Right ventricle myocardium superior (tissue), 1 donor: ENCODE results near the gene DCDC2. TPM values are rescaled to one million over a fixed set of nuclear protein-coding genes. Genes with fewer than 3 reads are reported as not detected.
A peak's percentile ranks its signal among the peaks of the same experiment; 100 is the strongest.
"Not testable (repeated sequence)": the region's sequence is repeated elsewhere in the genome, so short reads cannot be mapped to it uniquely, and the experiment has no call there.

ENCODE experiments used
- ATAC-seq: fragments of 200-7000 bp; cut with Tn5 transposase; one replicate; pipeline ENCODE4 v1.9.1; 2020; ENCODE audit warnings: mild to moderate bottlenecking; ENCODE audit not compliant: poor library complexity
- DNase-seq: peaks from one replicate; pipeline ENCODE4 v3.0.0-alpha.2; 2020
- intact Hi-C: fragments of 100-400 bp; cut with DNase I; formaldehyde crosslinking; loops from one replicate; pipeline ENCODE4 v1.11.2; 2022
- total RNA-seq: library from RNA; stranded (reverse); fragmentation: NEBNext Ultra II Directional; extraction: Animal tissue kit (Norgen Biotek cat#: 25700); gene quantifications from one replicate; pipeline ENCODE4 v1.2.1, GENCODE V29; 2021
- donor health status: DM: no; HTN: yes; CAD: no; lungs with severe emphysema.

DCDC2 gene
- total RNA-seq, 1 donor from 2014 or later = not detected

GRCh38 chr6:24382891-24383494 is 25.1 kb upstream of the DCDC2 start:
- DNase-seq, ATAC-seq, intact Hi-C loops: not testable (repeated sequence)

DNA sequence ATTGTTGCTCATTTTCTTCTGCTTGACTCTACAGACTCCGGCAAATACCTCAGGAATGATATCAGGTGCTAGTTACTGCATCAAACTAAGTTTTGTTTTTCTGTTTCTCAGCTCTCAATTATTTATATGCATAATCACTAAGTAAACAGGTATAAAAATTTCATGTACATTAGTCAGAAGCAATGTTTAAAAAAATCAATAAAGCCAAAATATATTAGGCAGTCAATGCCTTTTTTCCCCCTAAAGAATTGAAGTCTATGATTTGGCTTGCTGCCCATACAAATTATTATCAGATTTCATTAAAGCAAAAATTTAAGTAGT is 24.3 kb upstream of the DCDC2 start:
- no peak for ATAC-seq
- no peak for DNase-seq
- intact Hi-C loops = no loop called here

DNA sequence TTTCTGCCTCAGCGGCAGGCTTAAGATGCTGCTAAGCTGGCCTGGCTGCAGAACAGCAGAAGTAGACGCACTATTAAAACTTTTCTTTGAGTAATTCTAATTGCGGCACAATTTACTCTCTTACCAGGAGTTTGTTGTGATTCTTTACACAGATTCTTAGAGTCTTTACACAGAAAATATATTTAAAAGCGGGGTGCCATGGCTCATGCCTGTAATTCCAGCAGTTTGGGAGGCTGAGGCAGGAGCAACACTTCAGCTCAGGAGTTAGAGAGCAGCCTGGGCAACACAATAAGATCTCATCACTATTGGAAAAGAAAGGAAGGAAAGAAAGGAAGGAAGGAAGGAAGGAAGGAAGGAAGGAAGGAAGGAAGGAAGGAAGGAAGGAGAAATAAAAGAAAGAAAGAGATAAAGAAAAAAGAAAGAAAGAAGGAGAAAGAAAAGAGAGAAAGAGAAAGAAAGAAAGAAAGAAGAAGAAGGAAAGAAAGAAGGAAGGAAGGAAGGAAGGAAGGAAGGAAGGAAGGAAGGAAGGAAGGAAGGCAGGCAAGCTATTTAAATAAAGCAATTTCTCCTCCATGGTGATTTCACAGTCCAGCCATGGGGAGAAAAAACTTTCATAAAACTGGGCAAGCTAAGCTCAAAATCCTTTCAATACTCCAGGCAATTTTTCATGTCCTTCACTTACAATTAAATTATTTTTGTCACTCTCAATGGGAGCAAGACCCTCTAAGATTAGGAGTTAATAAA is 23.8 kb upstream of the DCDC2 start:
- intact Hi-C loops = no loop called here
- ATAC-seq (no peak), DNase-seq (no peak)

GRCh38 chr6:24378473-24379097 is 20.7 kb upstream of the DCDC2 start:
- no peak for DNase-seq
- intact Hi-C loops = no loop called here
- ATAC-seq = no peak

DNA sequence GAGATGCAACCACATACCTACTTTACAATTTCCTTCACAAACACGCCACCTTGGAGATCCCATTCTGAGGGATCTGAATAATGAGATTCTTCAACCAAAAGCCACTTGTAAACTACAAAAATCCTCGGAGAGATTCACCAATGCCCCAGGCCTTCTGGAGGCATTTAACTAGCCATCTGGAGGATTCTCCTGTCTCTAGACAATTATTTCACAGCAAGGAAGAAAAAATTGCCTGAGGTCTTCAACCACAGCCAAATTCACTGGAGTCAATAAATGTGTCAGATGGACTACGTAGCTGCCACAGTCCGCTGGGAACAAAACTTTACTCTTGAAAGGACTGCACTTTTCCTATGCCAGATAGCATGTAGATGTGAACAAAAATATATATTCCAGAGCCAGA is 19.0 kb upstream of the DCDC2 start:
- intact Hi-C loops = no loop called here
- ATAC-seq (no peak), DNase-seq (no peak)

DNA sequence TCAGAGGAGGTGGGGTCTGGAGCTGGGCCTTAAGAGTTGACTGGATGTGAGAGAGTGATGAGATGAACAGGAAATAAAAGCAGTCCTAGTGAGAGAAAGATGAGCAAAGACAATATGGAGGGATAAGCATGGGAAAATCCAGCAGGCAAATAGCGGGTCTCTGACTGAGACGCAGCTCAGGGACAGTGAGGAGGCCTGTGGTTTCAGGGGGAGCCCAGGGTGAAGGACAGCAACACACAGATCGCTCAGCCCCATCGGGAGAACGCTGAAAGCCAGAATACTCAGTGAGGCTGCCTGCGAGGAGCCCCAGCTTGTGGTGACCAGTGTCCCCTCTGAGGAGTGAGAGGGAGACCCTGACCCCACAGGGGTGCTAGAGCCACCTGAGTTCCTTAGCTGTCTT is 16.8 kb upstream of the DCDC2 start:
- ATAC-seq = no peak
- intact Hi-C loops = no loop called here
- DNase-seq = no peak

GRCh38 chr6:24365103-24365633 is 7.3 kb upstream of the DCDC2 start:
- DNase-seq, intact Hi-C loops, ATAC-seq: not testable (repeated sequence)

DNA sequence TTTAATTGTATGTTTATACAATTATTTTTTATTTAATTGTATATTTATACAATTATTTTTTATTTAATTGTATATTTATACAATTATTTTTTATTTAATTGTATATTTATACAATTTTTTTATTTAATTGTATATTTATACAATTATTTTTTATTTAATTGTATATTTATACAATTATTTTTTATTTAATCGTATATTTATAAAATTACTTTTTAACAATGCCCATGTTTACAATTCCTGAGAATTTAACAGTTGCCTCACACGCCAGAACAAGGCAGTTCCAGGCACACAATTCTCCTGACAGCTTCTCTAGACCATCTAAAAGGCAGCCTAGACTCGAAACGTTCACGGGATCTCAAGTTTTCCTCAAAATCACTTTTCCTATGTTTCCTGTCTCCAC is 4.5 kb upstream of the DCDC2 start:
- DNase-seq, intact Hi-C loops, ATAC-seq: not testable (repeated sequence)

- DNase-seq (peak; percentile 72), ATAC-seq (peak; percentile 89)
- intact Hi-C loops = no loop called here
Measured at GRCh38 chr6:24359640-24360454, 2.0 kb upstream of the DCDC2 start.

DNA sequence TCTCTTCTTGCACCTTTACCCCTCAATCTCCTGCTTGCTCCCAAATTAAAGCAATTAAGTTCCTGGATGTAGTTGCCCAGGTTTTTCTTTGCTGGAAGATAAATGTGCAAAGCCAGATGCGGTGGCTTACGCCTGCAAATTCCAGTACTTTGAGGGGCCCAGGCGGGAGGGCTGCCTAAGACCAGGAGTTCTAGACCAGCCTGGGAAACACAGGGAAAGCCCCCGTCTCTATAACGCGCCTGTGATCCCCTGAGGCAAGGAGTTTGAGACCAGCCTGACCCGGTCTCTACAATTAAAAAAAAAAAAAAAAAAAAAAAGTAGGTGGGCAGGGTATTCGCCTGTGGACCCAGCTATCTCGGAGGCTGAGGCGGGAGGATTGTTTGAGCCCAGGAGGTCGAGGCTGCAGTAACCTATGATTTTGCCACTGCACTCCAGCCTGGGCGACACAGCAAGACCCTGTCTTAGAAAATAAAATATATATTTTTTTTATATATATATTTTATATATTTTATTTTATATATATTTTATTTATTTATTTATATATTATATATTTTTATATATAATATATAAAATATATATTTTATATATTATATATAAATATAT is 461 bp upstream of the DCDC2 start:
- no peak for DNase-seq
- ATAC-seq = no peak
- intact Hi-C loops = no loop called here

GRCh38 chr6:24356310-24356973 is 1.4 kb downstream of the DCDC2 start:
- intact Hi-C loops = no loop called here
- ATAC-seq (no peak), DNase-seq (no peak)

DNA sequence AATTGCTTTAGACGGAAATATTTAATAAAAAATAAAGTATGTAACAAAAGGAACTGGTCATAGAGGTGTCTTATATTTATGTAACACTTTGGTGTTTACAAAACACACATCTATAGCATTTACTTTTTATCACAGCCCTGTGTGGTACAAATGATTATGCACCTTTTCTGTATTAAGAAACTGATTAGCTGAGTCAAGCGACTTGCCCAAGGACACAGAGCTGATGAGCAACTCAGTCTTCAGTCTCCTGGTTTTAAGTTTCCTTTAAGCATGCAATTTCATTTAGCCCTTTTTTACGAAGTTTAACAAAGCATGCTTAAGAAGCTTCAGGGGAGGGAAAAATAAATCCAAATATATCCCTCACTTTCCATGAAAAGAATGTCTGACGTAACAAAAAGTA is 2.5 kb downstream of the DCDC2 start:
- intact Hi-C loops = no loop called here
- ATAC-seq = no peak
- DNase-seq = no peak

DNA sequence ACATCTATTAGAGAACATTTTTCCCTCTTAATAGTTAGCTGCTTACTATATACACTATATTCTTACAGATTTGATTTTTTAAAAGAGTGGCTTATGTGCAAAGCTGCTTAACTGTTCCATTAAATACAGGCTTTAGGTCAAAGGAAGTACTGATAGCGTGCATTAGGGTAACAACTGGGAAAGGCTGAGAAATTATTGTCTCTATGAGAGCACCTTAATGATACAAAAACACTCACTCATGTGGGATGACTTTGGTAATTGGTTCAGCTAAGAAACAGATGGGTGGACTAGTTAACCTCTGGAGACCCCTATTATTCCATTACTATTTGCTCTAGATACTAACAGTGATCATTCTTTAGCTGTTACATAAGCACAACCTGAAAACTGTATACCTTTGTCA is 4.0 kb downstream of the DCDC2 start:
- intact Hi-C loops = no loop called here
- no peak for DNase-seq
- ATAC-seq = no peak

DNA sequence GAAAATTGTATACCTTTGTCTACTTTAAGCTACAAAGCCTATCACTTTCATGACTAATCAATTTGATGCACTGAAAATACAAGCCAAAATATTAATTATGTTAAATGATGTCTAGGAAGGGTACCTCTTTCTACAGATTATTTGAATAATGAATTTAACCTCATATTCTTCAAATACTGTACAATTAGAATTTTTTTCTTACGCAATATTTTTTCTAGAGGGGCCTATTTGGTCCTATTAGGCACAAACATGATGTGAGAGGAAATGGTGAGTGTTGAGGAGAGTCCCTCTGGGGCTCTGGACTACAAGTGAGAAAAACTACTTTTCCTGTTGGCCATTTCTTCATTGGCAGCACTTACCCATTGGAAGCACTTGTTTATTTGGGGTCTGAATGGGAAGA is 5.4 kb downstream of the DCDC2 start:
- DNase-seq (no peak), ATAC-seq (no peak)
- intact Hi-C loops = no loop called here

- DNase-seq = no peak
- no peak for ATAC-seq
- intact Hi-C loops = no loop called here
Measured at GRCh38 chr6:24344976-24345375, 12.9 kb downstream of the DCDC2 start.

DNA sequence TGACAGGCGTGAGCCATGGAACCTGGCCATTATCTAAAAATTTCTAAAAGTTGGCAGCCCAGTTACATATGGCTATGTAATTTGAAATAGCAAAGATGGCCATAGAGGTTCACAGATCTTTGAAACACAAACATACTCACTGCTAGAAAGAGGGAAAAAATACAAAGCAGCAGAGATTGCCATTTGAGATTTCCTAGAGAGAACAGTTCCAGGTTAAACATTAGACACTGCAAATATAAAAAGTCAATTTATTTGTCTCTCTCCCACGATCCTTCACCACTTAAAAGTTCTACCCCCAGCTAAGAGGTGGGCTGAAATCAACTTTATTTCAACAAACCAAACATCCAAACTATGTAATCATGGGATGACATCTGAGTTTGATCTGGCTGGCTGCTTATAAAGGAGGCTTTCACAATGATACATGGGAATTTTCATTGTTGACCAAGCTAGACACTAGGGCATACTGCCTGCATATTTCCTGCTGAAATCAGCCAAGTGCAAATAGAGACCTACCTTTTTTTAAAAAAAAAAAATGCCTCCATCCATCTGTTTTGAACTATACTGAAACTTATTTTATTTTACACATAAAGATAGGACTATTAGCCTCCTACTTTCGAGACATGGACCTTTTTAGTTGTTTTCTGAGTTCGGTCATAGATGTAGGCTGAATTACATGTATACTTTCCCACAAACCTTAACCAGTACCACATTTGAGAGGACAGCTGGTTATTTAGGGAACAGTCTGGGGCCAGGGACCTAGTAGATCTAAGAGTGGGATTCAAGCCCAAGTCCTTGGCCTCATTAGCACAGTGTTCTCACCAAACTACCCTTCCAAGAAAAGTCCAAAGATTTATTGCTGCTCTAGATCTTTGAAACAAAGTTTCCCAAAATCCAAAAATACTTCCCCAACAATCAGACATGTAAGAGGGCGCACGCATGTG is 16.6 kb downstream of the DCDC2 start:
- ATAC-seq = no peak

DNA sequence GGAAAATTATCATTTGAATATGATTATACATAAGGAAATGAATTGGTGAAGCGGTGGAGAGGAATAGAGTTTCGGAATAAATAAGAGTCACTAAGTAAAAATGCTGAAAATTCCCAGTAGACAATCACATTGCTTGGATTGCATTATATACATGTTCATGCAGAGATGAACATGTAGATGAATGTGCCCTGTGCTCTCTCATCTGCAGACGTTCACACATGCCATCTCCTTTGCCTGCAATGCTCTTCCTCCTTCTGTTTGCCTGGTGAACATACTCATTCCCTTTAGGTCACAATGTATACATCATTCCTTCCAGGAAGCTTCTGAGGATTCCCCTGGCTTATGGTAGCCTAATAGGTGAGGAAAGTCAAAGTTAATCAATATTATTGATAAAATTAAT is 17.9 kb downstream of the DCDC2 start:
- ATAC-seq = no peak
- DNase-seq = no peak

More for the DNA sequence above, 16.6 kb downstream of the DCDC2 start:
- intact Hi-C loops = no loop called here
- no peak for DNase-seq

More for the DNA sequence above, 17.9 kb downstream of the DCDC2 start:
- intact Hi-C loops = no loop called here
